Measurements from ENCODE around the gene NOD1. TPM values are rescaled to one million over a fixed set of nuclear protein-coding genes. Genes with fewer than 3 reads are reported as not detected.

NOD1 gene
- total and polyA plus RNA-seq, 2 of the 8 experiments (the other 6 are each of a cell fraction or from before 2014, with no cell fraction given) = 3.8 to 6.5 TPM

- TF ChIP-seq CHD7 (IDR thresholded peaks at IDR 0.05; ENCODE audit: insufficient replicate concordance, low read length) (no peak), JUN (IDR thresholded peaks at IDR 0.05; ENCODE audit: low read depth, low read length) (no peak), GABPA (IDR thresholded peaks at IDR 0.05; ENCODE audit: borderline replicate concordance, insufficient read depth, low read length) (no peak), SIN3A (conservative IDR thresholded peaks at IDR 0.05 in 1 of 2, IDR thresholded peaks at IDR 0.05 in 1 of 2; ENCODE audit: low read depth in 1 of 2, low read length in 2 of 2) (no peak), MAX (IDR thresholded peaks at IDR 0.05) (no peak), SIRT6 (IDR thresholded peaks at IDR 0.05; ENCODE audit: low read length) (no peak), CHD2 (IDR thresholded peaks at IDR 0.05; ENCODE audit: low read length) (no peak), FOSL1 (IDR thresholded peaks at IDR 0.05; ENCODE audit: insufficient read depth, low read depth, low read length) (no peak), NRF1 (IDR thresholded peaks at IDR 0.05; ENCODE audit: low read depth, low read length) (no peak), RNF2 (IDR thresholded peaks at IDR 0.05; ENCODE audit: borderline replicate concordance, low read depth, low read length, missing control alignments, poor library complexity, severe bottlenecking) (no peak), SIX5 (IDR thresholded peaks at IDR 0.05; ENCODE audit: low read depth, low read length) (no peak), ASH2L (IDR thresholded peaks at IDR 0.05; ENCODE audit: low read length) (no peak)
Observed at GRCh38 chr7:30519122-30519521, 40.5 kb upstream of the NOD1 start (continued).

Measured in H1 (cell line).